Nephron progenitor cell (in vitro differentiated cells): ENCODE results near the gene RAMP3.

Experiments used
- DNase-seq: peaks from one replicate; pipeline ENCODE4 v3.0.0; 2021
- H3K27ac Mint-ChIP-seq: 2 replicates; pipeline ENCODE4 v1.8.0; 2021; ENCODE audit warnings: mild to moderate bottlenecking, moderate library complexity, mixed read lengths
- H3K27me3 Mint-ChIP-seq: 2 replicates; pipeline ENCODE4 v1.8.0; 2021; ENCODE audit warnings: mild to moderate bottlenecking, low read depth, mixed read lengths; ENCODE audit not compliant: poor library complexity
- H3K36me3 Mint-ChIP-seq: 2 replicates; pipeline ENCODE4 v1.8.0; 2021; ENCODE audit warnings: low read depth, mixed read lengths
- H3K4me1 Mint-ChIP-seq: 2 replicates; pipeline ENCODE4 v1.8.0; 2021; ENCODE audit warnings: mixed read lengths
- H3K4me3 Mint-ChIP-seq: 2 replicates; pipeline ENCODE4 v1.8.0; 2021; ENCODE audit warnings: mild to moderate bottlenecking, moderate library complexity, mixed read lengths
- H3K9me3 Mint-ChIP-seq: 2 replicates; pipeline ENCODE4 v1.8.0; 2021; ENCODE audit warnings: mild to moderate bottlenecking, moderate library complexity, mixed read lengths
- TF ChIP-seq, protein P1 (sequence below): fragments of 200-600 bp; sonication (generic); IDR thresholded peaks from 2 replicates; pipeline ENCODE4 v1.5.0; 2021; ENCODE audit warnings: antibody characterized with exemption

The RAMP3 gene

GRCh38 chr7:45188736-45189135 is 31.1 kb downstream of the RAMP3 start:
- H3K27ac Mint-ChIP-seq = no peak overlapping the region
- H3K36me3 Mint-ChIP-seq = no peaks in the 10 kb centered on the region
- H3K27me3 Mint-ChIP-seq = peaks cover 6% of the 10 kb centered on the region
- TF ChIP-seq, protein P1, sequence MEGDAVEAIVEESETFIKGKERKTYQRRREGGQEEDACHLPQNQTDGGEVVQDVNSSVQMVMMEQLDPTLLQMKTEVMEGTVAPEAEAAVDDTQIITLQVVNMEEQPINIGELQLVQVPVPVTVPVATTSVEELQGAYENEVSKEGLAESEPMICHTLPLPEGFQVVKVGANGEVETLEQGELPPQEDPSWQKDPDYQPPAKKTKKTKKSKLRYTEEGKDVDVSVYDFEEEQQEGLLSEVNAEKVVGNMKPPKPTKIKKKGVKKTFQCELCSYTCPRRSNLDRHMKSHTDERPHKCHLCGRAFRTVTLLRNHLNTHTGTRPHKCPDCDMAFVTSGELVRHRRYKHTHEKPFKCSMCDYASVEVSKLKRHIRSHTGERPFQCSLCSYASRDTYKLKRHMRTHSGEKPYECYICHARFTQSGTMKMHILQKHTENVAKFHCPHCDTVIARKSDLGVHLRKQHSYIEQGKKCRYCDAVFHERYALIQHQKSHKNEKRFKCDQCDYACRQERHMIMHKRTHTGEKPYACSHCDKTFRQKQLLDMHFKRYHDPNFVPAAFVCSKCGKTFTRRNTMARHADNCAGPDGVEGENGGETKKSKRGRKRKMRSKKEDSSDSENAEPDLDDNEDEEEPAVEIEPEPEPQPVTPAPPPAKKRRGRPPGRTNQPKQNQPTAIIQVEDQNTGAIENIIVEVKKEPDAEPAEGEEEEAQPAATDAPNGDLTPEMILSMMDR = no peak
- no peak for DNase-seq
- H3K9me3 Mint-ChIP-seq = peaks cover 14% of the 10 kb centered on the region
- H3K4me3 Mint-ChIP-seq = no peak overlapping the region
- H3K4me1 Mint-ChIP-seq = no peaks in the 10 kb centered on the region

GRCh38 chr7:45189151-45189970 is 31.8 kb downstream of the RAMP3 start:
- TF ChIP-seq, protein P1 = no peak
- no peak overlapping the region for H3K4me3 Mint-ChIP-seq
- no peak for DNase-seq
- H3K4me1 Mint-ChIP-seq = no peaks in the 10 kb centered on the region
- H3K27me3 Mint-ChIP-seq = peaks cover 6% of the 10 kb centered on the region
- H3K9me3 Mint-ChIP-seq = peaks cover 14% of the 10 kb centered on the region
- H3K27ac Mint-ChIP-seq = no peak overlapping the region
- H3K36me3 Mint-ChIP-seq = no peaks in the 10 kb centered on the region

GRCh38 chr7:45190406-45191165 is 33.0 kb downstream of the RAMP3 start:
- H3K9me3 Mint-ChIP-seq = peaks cover 14% of the 10 kb centered on the region
- no peaks in the 10 kb centered on the region for H3K36me3 Mint-ChIP-seq
- H3K27ac Mint-ChIP-seq = no peak overlapping the region
- TF ChIP-seq, protein P1 = no peak
- no peak overlapping the region for H3K4me3 Mint-ChIP-seq
- DNase-seq = no peak
- H3K4me1 Mint-ChIP-seq = no peaks in the 10 kb centered on the region
- H3K27me3 Mint-ChIP-seq = peaks cover 6% of the 10 kb centered on the region

- Mint-ChIP-seq H3K4me1 (no peaks in the 10 kb centered on the region), H3K4me3 (no peak overlapping the region), H3K27ac (no peak overlapping the region)
Measured at GRCh38 chr7:45191396-45191795, 33.8 kb downstream of the RAMP3 start.

GRCh38 chr7:45192621-45193041 is 35.0 kb downstream of the RAMP3 start:
- no peak overlapping the region for H3K27ac Mint-ChIP-seq
- no peak for DNase-seq
- H3K27me3 Mint-ChIP-seq = peaks cover 11% of the 10 kb centered on the region
- no peaks in the 10 kb centered on the region for H3K4me1 Mint-ChIP-seq
- H3K36me3 Mint-ChIP-seq = no peaks in the 10 kb centered on the region
- TF ChIP-seq, protein P1 = no peak
- peaks cover 14% of the 10 kb centered on the region for H3K9me3 Mint-ChIP-seq
- no peak overlapping the region for H3K4me3 Mint-ChIP-seq

More at GRCh38 chr7:45191396-45191795, 33.8 kb downstream of the RAMP3 start:
- Mint-ChIP-seq H3K27me3 (peaks cover 8% of the 10 kb centered on the region), H3K9me3 (peaks cover 14% of the 10 kb centered on the region), H3K36me3 (no peaks in the 10 kb centered on the region)
- no peak for DNase-seq
- TF ChIP-seq, protein P1 = no peak
